Kasumi-1 (cell line): Measurements from ENCODE around the gene RNF175.
A peak's percentile ranks its signal among the peaks of the same experiment; 100 is the strongest.

Source experiments
- DNase-seq, 2 experiments: peaks; one replicate each; lab custom pipeline; 2025; lab: John Stamatoyannopoulos, UW

RNF175 gene

DNA sequence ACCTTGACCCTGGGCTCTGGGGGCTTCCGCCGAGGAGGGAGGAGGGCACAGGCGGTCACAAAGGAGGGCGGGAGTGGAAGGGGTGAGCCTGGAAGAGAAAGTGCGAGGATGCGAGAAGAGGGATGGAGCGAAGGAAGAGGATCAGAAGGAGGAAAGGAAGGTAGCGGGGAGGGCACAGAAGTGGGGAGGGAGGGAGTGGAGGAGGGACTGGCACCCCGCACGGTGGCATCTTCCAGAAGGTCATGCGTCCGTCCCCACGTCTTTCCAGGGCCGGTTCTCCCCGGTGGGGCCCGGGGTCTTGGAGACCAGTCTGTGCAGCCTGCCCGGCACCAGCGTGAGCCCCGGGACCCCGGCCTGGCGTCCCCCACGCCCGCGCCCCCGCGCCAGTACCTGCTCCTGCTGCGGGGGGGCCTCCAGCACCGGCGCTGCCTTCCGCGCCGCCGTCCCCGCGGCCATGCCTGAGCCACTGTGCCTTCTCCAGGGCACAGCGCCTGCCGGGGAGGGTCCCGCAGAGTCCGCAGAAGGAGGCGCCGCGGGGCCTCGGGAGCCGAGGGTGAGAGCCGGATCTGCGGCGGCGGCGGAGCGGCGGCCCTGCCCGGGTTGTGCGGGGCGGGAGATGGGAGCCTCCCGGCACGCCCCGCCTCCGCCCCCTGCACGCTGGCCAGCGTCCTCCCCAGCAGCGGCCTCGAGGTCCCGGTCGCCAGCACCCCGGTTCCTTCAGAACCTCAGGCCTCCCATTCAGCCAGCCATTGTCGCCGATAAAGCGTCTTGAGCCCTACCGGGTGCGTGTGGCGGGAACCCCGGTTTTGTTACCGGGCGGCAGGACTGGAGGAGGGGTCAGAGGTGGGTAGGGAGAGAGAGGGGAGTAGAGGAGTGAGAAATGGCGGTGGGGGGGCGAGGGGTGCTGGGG lies at the start of gene RNF175:
Gene RNF175, minus strand, starts transcription at position 618 of the 910 bp plus-strand sequence. Its CDS starts 162 bp downstream, at position 456.
- peak; percentile 24 to 29 for DNase-seq

DNA sequence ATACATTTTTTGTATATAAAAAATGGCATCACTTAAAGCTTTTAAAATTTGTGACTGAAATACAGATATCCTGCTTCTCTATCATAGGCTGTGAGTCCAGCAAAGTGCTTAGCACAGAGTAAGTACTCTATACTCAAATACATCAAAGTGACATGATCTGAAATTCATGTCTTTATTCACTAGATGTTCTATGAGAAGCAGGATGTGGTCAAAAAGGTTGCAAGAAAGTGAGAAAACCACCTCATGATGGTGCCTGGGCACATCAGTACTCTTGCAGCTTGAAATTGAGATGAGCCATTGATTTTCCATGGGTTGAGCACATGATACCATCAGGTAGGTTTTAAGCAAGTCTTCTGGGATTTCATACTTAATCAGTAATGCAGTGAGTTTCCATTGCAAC lies 49.5 kb upstream of the RNF175 start:
- DNase-seq, result no peak

DNA sequence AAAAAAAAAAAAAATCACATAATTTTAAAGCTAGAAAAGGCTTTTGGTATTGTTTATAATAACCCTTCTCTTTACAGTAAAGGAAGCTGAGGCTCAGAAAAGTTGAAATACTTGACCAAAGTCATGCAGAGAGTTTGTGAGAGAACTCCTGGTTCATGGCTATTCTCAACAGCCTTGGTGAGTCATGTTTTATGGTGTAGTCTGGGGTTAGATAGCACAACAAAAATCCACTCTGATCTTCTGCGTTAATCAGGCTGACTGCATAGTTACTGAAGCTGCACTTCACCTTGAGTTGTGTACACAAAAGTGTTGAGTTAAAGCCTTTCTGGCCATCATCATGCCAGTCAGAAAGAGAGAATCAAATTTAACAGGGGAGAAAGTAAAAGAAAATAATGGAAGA lies 48.4 kb upstream of the RNF175 start:
- DNase-seq, result no peak

DNA sequence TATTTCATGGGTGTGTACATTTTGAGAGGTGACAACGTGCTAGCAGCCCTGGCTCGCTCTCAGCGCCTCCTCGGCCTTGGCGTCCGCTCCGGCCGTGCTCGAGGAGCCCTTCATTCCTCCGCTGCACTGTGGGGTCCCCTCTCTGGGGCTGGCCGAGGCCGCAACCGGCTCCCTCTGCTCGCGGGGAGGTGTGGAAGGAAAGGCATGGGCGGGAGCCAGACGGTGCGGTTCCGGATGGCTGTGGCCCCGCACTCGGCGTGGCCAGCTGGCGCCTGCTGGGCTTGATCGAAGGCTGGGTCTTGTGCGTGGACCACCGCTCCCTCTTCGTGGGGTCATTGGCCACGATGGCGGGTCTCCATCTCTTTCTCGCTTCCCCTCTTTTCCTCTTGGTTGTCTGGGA lies 46.2 kb upstream of the RNF175 start:
- no peak for DNase-seq

DNA sequence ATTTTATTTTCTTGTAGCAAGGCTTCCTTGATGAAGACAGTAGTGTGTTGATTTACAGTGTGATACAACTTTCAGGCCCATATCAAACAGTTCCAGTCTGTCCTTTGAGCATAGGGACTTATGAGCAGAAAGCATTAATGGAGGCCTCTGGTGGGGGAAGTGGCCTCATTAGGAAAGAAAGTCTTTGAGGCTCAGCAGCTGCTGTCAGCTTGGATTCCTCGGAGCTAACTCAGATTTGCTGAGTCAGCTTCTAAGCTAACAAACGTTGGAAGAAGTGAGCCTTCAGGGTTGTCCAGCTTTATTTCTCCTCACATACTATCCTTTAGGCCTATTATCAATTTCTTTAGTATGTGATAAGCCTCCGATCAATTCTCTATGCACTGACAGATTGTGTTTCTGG lies 44.9 kb upstream of the RNF175 start:
- no peak for DNase-seq

DNA sequence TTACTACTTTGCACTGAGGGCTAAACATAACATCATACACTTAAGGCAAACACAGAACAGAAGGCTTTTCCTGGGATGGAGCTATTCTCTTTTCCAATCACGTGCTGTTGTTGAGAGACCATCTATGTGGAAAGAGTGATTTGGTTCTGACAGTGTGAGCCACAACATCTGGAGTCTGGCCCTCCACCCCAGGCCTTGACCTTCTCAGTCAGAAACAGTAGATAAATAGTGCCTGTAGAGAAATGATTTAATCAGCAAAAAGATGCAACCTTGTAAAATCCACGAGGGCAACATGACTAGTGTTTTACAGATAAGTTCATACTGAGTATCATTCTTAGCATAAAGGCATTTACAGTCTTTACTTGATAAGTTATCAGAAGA lies 39.9 kb upstream of the RNF175 start:
- DNase-seq, result no peak

DNA sequence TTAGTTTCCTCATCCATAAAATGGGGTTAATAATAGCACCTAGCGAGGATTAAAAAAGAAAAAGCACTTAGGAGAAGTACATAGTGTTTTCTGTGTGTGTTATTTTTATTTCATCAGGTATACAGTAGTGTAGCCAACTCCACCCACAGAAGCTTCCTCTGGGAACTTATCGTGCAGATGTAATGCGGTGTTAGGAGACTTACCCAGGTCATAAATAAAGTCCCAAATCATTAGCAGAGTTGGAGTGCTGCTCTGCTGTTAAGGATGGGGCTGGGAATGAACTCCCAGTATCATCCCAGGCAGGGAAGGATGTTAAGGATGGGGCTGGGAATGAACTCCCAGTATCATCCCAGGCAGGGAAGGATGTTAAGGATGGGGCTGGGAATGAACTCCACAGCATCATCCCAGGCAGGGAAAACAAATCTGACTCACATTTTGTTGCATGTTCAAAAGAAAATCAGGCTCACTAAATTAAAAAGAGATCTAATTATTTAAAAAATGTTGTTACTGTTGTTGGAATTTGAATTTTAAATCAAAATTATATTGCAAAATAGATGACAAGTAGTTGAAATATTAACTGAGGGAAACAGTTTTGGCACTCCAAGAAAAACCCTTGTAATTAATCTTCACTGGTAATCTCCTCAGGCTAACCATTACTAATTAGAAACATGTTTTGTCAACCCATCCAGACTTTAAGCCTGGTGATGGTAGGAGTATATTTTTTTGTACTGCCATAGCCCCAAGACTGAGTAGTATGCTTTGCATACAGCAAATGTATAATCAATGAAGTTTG lies 39.3 kb upstream of the RNF175 start:
- no peak for DNase-seq

DNA sequence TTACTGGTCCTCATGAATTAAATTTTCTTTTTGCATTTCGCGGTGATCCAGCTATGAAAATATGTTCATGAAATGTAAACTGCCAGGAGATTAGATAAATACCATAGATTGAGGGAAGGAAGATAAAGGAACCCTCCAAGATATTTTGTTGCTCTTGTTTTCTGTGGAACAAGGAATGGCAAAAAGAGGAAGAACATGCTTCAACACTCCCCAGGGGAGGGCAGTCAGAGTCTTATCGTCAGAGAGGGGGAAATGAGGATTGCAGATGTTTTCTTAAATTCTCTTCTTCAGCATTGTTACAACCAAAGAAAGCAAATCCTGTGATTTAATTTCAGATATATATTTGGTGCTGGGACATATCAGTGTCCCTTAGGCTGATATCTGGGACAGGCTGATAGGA lies 38.6 kb upstream of the RNF175 start:
- DNase-seq, result peak; percentile 37 to 40

DNA sequence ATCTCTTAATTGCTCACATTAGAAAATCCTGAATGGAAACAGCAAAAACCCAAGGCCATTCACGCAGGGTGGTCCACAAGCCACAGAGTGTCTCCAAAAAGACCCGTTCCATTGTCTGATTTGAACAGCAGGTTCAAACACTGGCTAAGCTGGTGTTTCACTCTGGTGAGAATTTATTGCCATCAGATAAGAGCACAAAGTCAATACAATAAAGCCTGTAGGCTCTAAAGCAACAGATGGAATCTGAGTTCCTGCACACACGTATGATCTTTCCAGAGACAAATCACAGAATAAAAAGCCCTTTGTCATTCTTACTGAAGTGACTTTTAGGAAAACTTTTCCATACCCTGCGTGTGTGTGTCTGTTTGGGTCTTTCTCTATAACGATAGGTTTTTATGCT lies 34.2 kb upstream of the RNF175 start:
- DNase-seq, result no peak

DNA sequence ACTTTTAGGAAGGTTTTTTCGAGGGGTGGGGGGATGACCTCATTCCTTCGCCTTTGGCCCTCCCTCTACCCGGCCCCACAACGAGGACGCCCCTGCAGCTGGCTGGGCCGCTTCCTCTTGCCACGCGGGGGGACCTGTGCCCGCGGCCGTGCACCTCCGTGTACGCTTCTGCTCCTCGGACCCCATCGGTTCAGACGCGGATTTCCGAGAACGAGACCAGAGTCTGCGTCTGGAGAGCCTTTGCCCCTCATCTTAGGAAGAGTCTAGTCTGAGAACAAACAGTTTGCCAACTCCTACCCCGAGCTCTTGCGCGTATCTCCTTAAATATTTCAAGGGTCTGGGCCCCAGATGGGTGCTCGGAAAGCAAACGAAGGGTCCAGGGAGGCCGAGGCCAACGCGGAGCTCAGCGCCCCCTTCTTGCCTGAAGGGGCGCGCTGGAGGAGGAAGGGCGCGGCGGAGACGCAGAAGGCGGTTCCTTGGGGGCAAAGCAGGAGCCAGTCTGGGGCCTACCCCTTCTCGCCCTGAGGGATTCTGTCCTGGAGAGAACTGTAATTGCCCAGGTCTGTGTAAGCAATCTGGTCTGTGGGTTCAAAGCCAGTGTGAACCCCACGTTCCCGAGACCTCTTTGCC lies 32.9 kb upstream of the RNF175 start:
- DNase-seq, result no peak

DNA sequence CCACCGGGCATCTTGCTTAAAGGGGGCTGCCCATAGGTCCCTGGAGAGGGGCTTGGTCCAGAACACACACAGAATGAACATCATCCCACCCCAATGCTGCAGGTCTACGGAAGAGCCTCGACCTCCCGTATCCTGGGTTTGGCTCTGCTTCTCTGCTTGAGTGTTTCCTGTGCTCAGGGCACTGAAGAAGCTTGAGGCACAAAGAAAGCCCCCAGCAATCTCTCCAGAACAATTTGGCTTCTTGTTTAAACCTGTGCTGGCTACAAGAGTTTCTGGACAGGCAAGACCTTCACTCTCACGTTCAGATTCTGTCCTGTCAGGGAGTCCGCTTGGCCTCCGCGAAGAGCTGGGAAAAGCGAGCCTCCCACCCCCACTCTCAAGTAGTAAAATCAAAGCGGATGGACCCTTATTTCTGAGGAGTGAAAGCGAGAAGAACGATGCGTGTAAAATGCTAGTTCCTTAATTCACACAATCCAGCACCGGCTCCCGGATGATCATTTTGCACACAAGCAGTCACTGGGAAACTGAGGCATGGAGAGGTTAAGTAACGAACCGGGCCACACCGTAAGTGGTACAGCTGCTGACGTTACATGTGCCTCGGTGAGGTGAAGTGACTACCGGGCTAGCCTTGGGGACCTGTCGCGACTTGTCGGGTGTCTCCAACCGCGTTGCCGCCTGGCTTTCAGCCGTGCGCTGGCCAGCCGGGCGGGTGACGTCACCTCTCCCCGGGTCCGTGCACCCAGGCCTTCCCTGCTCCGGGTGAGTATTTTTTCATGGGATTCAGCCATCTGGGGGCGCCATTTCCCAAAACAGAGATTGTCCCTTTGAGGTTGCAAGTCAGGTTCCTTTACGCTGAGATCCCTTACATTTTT lies 32.2 kb upstream of the RNF175 start:
- DNase-seq, result peak in 1 of 2 experiments; percentile 36

DNA sequence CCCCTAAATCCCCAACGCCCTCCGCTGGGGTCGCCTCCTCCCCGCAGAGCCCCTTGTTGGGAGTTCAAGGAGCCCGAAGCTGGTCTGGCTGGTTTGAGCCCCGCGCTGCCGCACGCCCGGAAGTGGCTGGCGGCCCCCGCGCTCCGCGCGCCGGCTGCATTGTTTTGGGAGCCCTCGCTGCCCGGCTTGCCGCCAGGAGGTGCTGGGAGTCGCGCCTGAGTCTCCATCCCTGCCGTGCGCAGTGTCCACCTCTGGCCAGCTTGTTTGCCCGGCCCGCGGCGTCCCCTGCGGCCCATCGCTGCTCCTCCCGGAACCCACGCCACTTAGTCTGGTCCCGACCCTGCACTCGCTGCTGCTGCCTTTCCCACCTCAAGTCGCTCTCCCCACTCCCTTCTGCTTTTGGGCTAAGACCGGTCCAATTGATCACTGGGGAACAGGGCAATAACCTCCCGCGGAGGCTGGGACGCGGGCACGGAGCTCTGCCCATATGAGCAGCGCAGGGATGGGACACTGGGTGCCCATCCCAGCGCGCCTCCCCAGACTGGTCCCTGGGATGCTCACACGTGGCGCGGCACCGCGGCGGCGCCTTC lies 31.2 kb upstream of the RNF175 start:
- no peak for DNase-seq

DNA sequence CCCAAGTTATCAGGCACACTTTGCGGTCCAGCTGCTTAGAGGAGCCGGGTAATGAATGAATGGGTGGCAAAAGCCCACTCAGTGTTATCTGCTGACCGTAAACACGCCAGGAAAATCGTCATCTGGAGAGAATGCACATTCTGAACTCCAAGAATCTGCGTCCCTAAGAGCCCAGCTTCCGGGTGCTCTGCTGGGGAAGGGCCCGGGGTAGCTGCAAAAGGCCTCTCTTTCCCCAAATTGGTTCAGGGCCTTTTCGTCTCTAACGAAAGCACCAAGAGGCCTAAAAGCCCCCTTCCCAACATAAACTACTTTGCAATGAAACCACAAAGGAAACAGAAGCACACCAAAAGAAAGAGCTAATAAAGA lies 30.7 kb upstream of the RNF175 start:
- no peak for DNase-seq

DNA sequence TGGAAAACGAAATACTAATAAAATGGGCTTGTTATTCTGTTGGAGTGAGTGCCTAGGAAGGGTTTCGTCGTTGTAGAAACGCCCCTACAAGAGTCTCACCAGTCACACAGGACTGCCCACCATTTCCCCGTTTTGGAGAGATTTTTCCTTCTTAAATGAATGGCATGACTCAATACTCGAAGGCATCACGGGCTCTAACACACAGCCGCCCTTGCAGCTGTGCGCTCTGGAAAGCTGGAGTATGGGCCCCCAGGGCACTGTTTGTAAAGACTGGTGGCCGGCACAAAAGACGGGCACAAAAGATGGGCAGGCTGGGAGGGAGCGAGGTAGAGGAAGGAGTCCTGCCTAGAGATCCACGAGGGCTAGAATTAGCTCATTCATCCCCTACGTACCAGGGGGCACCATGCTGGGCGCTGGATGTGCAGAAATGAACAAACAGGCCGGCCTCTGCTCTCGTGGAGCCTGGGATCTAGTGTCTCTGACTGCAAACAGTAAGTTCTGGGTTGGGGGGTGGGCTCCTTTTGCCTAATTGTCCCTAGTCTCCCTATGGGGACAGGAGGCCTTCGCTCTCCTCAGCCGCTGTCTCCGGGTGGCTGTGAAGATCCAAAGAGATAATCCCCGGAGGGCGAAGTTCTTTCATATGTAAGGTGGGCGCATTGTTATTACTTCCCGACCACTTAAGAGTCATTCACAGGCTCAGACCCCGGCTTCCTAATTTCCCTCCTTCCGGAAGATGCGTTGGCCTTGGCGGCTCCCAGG lies 30.1 kb upstream of the RNF175 start:
- DNase-seq, result no peak

DNA sequence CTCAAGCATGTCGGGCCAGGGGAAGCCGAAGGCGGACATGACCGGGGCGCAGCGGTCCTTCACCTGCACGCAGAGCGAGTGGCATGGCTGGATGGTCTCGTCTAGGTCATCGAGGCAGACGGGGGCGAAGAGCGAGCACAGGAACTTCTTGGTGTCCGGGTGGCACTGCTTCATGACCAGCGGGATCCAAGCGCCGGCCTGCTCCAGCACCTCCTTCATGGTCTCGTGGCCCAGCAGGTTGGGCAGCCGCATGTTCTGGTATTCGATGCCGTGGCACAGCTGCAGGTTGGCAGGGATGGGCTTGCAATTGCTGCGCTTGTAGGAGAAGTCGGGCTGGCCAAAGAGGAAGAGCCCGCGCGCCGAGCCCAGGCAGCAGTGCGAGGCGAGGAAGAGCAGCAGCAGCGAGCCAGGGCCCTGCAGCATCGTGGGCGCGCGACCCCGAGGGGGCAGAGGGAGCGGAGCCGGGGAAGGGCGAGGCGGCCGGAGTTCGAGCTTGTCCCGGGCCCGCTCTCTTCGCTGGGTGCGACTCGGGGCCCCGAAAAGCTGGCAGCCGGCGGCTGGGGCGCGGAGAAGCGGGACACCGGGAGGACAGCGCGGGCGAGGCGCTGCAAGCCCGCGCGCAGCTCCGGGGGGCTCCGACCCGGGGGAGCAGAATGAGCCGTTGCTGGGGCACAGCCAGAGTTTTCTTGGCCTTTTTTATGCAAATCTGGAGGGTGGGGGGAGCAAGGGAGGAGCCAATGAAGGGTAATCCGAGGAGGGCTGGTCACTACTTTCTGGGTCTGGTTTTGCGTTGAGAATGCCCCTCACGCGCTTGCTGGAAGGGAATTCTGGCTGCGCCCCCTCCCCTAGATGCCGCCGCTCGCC lies 28.8 kb upstream of the RNF175 start, which contains the start of gene SFRP2:
Gene SFRP2, minus strand, starts transcription at position 671 of the 864 bp plus-strand sequence. Its CDS starts 248 bp downstream, at position 423.
- DNase-seq, result peak; percentile 34 to 36

DNA sequence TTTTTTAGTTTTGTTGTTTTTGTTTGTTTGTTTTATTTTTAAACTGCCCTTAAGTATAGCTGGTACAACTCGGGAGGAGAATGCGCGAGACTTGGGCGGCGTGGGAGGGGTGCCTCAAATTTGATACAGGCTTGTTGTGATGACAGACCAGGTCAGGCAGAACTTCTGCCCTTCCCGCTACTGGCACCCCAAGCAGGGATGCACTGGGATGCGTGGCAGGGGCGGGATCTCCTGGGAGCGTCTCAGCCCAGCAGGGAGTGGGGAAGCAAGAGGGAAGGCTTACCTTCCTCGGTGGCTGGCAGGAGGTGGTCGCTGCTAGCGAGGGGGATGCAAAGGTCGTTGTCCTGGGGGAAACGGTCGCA lies 28.2 kb upstream of the RNF175 start:
- DNase-seq, result no peak

DNA sequence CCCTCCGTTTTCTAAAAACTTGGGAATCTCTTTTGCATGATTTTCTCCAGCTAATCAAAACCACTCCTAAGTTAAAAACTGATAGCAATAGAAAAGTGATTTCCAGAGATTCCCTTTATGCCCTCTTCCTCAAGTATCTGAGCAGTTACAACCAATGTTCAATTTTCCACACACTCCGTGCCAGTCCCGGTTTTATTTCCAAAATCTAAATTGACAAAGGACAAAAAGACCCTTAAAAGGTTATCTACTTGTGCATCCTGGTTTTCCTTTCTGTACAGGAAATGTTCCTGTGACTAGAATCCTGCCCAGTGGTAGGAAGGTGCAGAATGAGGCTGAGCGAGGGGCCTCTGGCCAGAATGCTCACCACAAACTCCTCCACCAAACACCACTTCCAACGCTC lies 27.8 kb upstream of the RNF175 start:
- no peak for DNase-seq

DNA sequence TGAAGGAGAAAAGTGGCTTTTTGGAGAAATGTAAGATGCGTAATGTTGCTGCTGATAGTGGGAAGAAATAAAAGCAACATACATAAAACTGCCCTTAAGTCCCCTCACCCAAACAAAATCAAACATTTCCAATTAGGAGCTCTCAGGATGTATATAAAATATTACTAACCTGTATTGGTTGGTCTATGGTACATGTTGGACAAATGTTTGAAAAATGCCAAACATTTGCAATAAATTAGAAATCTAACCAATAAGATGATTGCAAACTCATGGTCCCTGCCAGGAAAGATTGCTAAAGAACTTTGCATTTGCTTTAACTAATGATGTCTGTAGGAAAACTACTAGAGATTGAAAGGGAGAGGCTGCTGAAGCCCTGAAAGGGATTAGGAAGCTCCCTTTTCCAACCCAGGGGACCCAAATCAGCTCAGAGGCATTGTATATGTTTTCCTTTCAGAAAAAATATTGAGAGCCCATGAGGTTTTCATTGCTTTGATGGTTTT lies 27.3 kb upstream of the RNF175 start:
- DNase-seq, result no peak
